Loucy (cell line): ENCODE results near the gene BLTP3A.

Experiments
- H2AFZ ChIP-seq: fragments of 200-600 bp; sonication (generic); 2 replicates; pipeline ENCODE4 v1.6.0; 2016; ENCODE audit warnings: antibody characterized with exemption, mild to moderate bottlenecking, low read length, moderate library complexity
- H3F3A ChIP-seq: fragments of 200-600 bp; 2 replicates; pipeline ENCODE4 v1.6.0; 2016; ENCODE audit warnings: antibody characterized with exemption, low read depth, mild to moderate bottlenecking
- H3K27me3 ChIP-seq: fragments of 200-600 bp; sonication (generic); 2 replicates; pipeline ENCODE4 v1.6.1; 2014; ENCODE audit warnings: low read length, mild to moderate bottlenecking; ENCODE audit not compliant: insufficient read depth, poor library complexity, severe bottlenecking
- H3K36me3 ChIP-seq: fragments of 200-600 bp; sonication (generic); 2 replicates; pipeline ENCODE4 v1.6.1; 2016; ENCODE audit warnings: low read length; ENCODE audit not compliant: insufficient read depth
- H3K4me1 ChIP-seq: fragments of 200-600 bp; sonication (generic); 2 replicates; pipeline ENCODE4 v1.5.1; 2014; ENCODE audit warnings: low read length, mild to moderate bottlenecking; ENCODE audit not compliant: insufficient read depth, poor library complexity, severe bottlenecking
- H3K4me2 ChIP-seq: fragments of 200-600 bp; sonication (generic); 2 replicates; pipeline ENCODE4 v1.6.0; 2014; ENCODE audit warnings: antibody characterized with exemption, low read length, low read depth, mild to moderate bottlenecking; ENCODE audit not compliant: poor library complexity, severe bottlenecking
- H3K4me3 ChIP-seq: fragments of 200-600 bp; sonication (generic); 2 replicates; pipeline ENCODE4 v1.5.1; 2014; ENCODE audit warnings: low read length, mild to moderate bottlenecking, mixed read lengths; ENCODE audit not compliant: poor library complexity, severe bottlenecking
- H3K79me2 ChIP-seq: fragments of 200-600 bp; sonication (generic); 2 replicates; pipeline ENCODE4 v1.6.1; 2014; ENCODE audit warnings: low read length; ENCODE audit not compliant: insufficient read depth
- H3K9ac ChIP-seq: fragments of 200-600 bp; sonication (generic); 2 replicates; pipeline ENCODE4 v1.6.0; 2014; ENCODE audit warnings: mild to moderate bottlenecking, low read depth, low read length, moderate library complexity; ENCODE audit not compliant: poor library complexity, severe bottlenecking
- H3K9me2 ChIP-seq: fragments of 200-600 bp; sonication (generic); replicated peaks from 2 replicates; pipeline ENCODE4 v1.6.1; 2016; ENCODE audit warnings: low read depth, low read length, mixed read lengths
- H3K9me3 ChIP-seq: fragments of 200-600 bp; sonication (generic); 2 replicates; pipeline ENCODE4 v1.6.1; 2014; ENCODE audit warnings: mild to moderate bottlenecking, antibody characterized with exemption, low read length, low read depth; ENCODE audit not compliant: insufficient read depth
- H4K20me1 ChIP-seq: fragments of 200-600 bp; sonication (generic); 2 replicates; pipeline ENCODE4 v1.6.0; 2014; ENCODE audit warnings: antibody characterized with exemption, low read length, mild to moderate bottlenecking; ENCODE audit not compliant: insufficient read depth, poor library complexity, severe bottlenecking
- CTCF ChIP-seq: fragments of 200-600 bp; sonication (generic); conservative IDR thresholded peaks from 2 replicates; pipeline ENCODE4 v1.5.1; 2014; ENCODE audit warnings: mild to moderate bottlenecking, antibody characterized with exemption, low read length
- EZH2phosphoT487 ChIP-seq: fragments of 200-600 bp; IDR thresholded peaks from 2 replicates; pipeline ENCODE4 v1.6.1; 2018; ENCODE audit warnings: antibody characterized with exemption, mild to moderate bottlenecking, moderate library complexity, borderline replicate concordance

The BLTP3A gene

DNA sequence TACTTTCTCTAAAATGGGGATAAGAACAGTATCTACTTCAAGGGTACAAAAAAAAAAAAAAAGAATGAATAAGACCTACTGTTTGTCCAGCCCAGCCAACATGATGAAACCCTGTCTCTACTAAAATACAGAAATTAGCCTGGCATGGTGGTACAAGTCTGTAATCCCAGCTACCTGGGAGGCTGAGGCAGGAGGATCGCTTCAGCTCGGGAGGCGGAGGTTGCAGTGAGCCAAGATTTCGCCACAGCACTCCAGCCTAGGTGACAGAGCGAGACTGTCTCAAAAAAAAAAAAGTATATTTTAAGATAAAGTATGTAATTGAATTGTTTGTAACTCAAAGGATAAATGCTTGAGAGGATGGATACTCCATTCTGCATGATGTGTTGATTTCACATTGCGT lies 2.0 kb downstream of the BLTP3A start:
- H3F3A ChIP-seq, result no peaks in the 10 kb centered on the region
- H3K9ac ChIP-seq, result peak overlapping the region; percentile 83
- TF ChIP-seq CTCF, result no peak
- no peak for TF ChIP-seq EZH2phosphoT487
- no peaks in the 10 kb centered on the region for H3K9me2 ChIP-seq
- H2AFZ ChIP-seq, result no peak overlapping the region
- H3K79me2 ChIP-seq, result peaks cover 69% of the 10 kb centered on the region
- peaks cover 35% of the 10 kb centered on the region for H3K4me1 ChIP-seq
- no peaks in the 10 kb centered on the region for H3K36me3 ChIP-seq
- H3K4me2 ChIP-seq, result peak overlapping the region; percentile 91
- peak overlapping the region; percentile 77 for H3K4me3 ChIP-seq
- H3K27me3 ChIP-seq, result no peaks in the 10 kb centered on the region
- no peaks in the 10 kb centered on the region for H3K9me3 ChIP-seq
- peaks cover 25% of the 10 kb centered on the region for H4K20me1 ChIP-seq

- Histone ChIP-seq H3K9me3 (no peaks in the 10 kb centered on the region), H4K20me1 (peaks cover 43% of the 10 kb centered on the region), H3K4me3 (no peak overlapping the region), H3K4me2 (peak overlapping the region; percentile 37), H3K9ac (no peak overlapping the region), H2AFZ (no peak overlapping the region), H3K9me2 (no peaks in the 10 kb centered on the region), H3K4me1 (peaks cover 33% of the 10 kb centered on the region), H3K79me2 (peaks cover 89% of the 10 kb centered on the region), H3K36me3 (no peaks in the 10 kb centered on the region), H3F3A (no peaks in the 10 kb centered on the region), H3K27me3 (no peaks in the 10 kb centered on the region)
- no peak for TF ChIP-seq CTCF
- TF ChIP-seq EZH2phosphoT487, result no peak
Observed at GRCh38 chr6:34795836-34796425, 4.0 kb downstream of the BLTP3A start.

GRCh38 chr6:34798057-34798456 lies 6.2 kb downstream of the BLTP3A start:
- TF ChIP-seq EZH2phosphoT487, result no peak
- no peak for TF ChIP-seq CTCF

More at GRCh38 chr6:34798057-34798456, 6.2 kb downstream of the BLTP3A start:
- Histone ChIP-seq H3K9me3 (no peaks in the 10 kb centered on the region), H3F3A (no peaks in the 10 kb centered on the region), H3K9me2 (no peaks in the 10 kb centered on the region), H4K20me1 (peaks cover 46% of the 10 kb centered on the region), H3K79me2 (peaks cover 90% of the 10 kb centered on the region), H3K9ac (no peak overlapping the region), H3K4me3 (no peak overlapping the region), H3K27me3 (no peaks in the 10 kb centered on the region), H2AFZ (no peak overlapping the region), H3K36me3 (no peaks in the 10 kb centered on the region), H3K4me1 (peaks cover 28% of the 10 kb centered on the region), H3K4me2 (no peak overlapping the region)
